Measurements from ENCODE around the gene NOSTRIN. TPM values are rescaled to one million over a fixed set of nuclear protein-coding genes. Genes with fewer than 3 reads are reported as not detected.

Gene NOSTRIN
- total and polyA plus RNA-seq, 10 donors = 3.5 to 20.3 (median 10.0) TPM

DNA sequence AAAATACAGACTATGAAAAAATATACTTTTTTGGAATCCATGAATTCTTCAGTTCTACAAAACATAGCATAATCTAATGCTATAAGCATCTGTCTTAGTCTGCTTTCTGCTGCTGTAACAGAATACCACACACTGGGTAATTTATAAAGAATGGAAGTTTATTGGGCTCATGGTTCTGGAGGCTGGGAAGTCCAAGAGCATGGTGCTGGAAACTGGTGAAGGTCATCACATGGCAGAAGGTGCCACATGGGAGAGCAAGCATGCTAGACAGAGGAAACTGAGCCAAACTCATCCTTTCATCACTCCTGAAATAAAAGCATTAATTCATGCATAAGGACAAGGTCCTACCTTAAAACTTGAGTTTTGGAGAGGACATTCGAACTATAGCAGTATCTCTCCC lies 26.6 kb upstream of the NOSTRIN start:
- Histone ChIP-seq H3K36me3 (peaks cover 0 to 7% (median 0%) of the 10 kb centered on the region in 6 donors), H3K9me3 (peaks cover 0 to 9% (median 2%) of the 10 kb centered on the region in 8 donors), H3K27ac (no peak overlapping the region), H3K4me3 (no peak overlapping the region), H3K4me1 (no peaks in the 10 kb centered on the region), H3K27me3 (replicated peaks in 1 of 7) (no peaks in the 10 kb centered on the region)
- intact Hi-C loops (cut with DNase I; ENCODE audit: low total_unique reads) = no loop called here
- 0% methylated on average over 1 of the region's 1 CpG for WGBS, 5 donors
- no peak for DNase-seq
- TF ChIP-seq POLR2AphosphoS5 (IDR thresholded peaks at IDR 0.05) = no peak
- TF ChIP-seq CTCF (IDR thresholded peaks at IDR 0.05 in 8 of 11, conservative IDR thresholded peaks at IDR 0.05 in 3 of 11) = no peak
- no peak for TF ChIP-seq POLR2A (IDR thresholded peaks at IDR 0.05)

DNA sequence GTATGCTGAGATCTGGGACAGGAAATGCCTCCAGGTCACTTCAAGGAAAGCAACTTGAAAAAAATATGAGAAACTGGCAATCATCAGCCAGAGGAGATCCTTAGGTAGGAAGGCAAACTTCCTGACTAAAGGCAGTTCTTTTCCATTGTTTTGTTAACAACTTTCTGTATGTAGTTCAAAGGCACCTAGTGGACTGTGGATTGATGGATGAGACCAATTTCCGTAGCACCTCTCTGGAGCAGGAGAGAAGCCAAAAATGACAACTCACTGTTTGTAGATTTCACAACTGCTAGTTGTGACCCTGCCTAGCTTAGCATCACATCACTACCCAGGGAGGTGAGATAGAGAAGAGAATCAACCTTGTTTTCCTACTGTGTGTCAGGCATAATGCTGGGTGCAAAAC lies 21.8 kb upstream of the NOSTRIN start:
- Histone ChIP-seq H3K36me3 (no peaks in the 10 kb centered on the region), H3K27me3 (replicated peaks in 1 of 7) (no peaks in the 10 kb centered on the region), H3K9me3 (peaks cover 0 to 6% (median 2%) of the 10 kb centered on the region in 8 donors), H3K4me1 (no peaks in the 10 kb centered on the region), H3K27ac (no peak overlapping the region), H3K4me3 (no peak overlapping the region)
- 85 to 100% (median 89%) methylated on average over 1 of the region's 1 CpG for WGBS, 5 donors
- TF ChIP-seq POLR2A (IDR thresholded peaks at IDR 0.05) (no peak), POLR2AphosphoS5 (IDR thresholded peaks at IDR 0.05) (no peak), CTCF (IDR thresholded peaks at IDR 0.05 in 8 of 11, conservative IDR thresholded peaks at IDR 0.05 in 3 of 11) (no peak)
- intact Hi-C loops (cut with DNase I; ENCODE audit: low total_unique reads) = no loop called here
- no peak for DNase-seq

DNA sequence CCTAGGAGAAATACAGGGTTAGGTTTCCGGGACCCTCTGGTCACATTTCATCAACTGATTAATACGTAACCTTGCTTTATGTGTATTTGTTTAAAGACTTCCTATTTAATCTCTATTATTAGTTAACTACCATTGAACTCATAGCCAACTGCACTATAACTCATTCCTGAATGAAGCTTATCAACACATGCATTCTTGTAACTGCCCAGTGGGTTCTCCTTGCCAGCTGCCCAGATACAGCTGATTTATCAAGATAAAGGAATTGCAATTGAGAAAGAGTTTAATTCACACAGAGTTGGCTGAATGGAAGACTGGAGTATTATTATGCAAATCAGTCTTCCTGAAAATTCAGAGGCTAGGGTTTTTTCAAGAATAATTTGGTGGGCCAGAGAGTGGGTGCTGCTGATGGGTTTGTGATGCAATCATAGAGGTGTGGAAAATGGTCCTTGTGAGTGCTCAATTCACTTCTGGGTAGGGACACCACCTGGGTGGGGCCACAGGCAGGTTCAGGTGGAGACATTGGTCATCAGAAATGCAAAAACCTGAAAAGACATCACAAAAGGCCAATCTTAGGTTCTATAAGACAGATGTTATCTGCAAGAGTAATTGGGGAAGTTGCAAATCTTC lies 21.1 kb upstream of the NOSTRIN start:
- Histone ChIP-seq H3K27me3 (replicated peaks in 1 of 7) (no peaks in the 10 kb centered on the region), H3K4me3 (no peak overlapping the region), H3K36me3 (no peaks in the 10 kb centered on the region), H3K4me1 (no peaks in the 10 kb centered on the region), H3K27ac (no peak overlapping the region), H3K9me3 (no peaks in the 10 kb centered on the region)
- intact Hi-C loops (cut with DNase I; ENCODE audit: low total_unique reads) = no loop called here
- TF ChIP-seq POLR2A (IDR thresholded peaks at IDR 0.05) (no peak), POLR2AphosphoS5 (IDR thresholded peaks at IDR 0.05) (no peak), CTCF (IDR thresholded peaks at IDR 0.05 in 8 of 11, conservative IDR thresholded peaks at IDR 0.05 in 3 of 11) (no peak)
- DNase-seq = no peak
- WGBS, 5 donors = 88 to 94% (median 93%) methylated on average over 2 of the region's 2 CpGs

- TF ChIP-seq POLR2AphosphoS5 (IDR thresholded peaks at IDR 0.05) = no peak
- TF ChIP-seq POLR2A (IDR thresholded peaks at IDR 0.05) = no peak
- Histone ChIP-seq H3K27ac (no peak overlapping the region), H3K4me3 (no peak overlapping the region), H3K9me3 (no peaks in the 10 kb centered on the region), H3K4me1 (no peaks in the 10 kb centered on the region), H3K36me3 (no peaks in the 10 kb centered on the region), H3K27me3 (replicated peaks in 1 of 7) (no peaks in the 10 kb centered on the region)
- no peak for DNase-seq
- WGBS, 5 donors = 86 to 97% (median 93%) methylated on average over 4 of the region's 4 CpGs
- intact Hi-C loops (cut with DNase I; ENCODE audit: low total_unique reads) = no loop called here
Measured at GRCh38 chr2:168782271-168782670, 20.2 kb upstream of the NOSTRIN start.
